Right lung (tissue), 5 donors: ENCODE results near the gene ARHGEF25. TPM values are rescaled to one million over a fixed set of nuclear protein-coding genes. Genes with fewer than 3 reads are reported as not detected.

Source experiments
- polyA plus RNA-seq, 5 donors: library from polyadenylated mRNA; unstranded; fragments of 120-200 nt; gene quantifications; one replicate each; pipeline versions ENCODE4 v1.2.1 to v1.2.3, GENCODE V29; 2013; ENCODE audit warnings: inconsistent platforms in 1 of 5, low replicate concordance in 1 of 5; ENCODE audit not compliant: insufficient read length in 5 of 5, insufficient read depth in 1 of 5

The ARHGEF25 gene
- polyA plus RNA-seq, 5 donors, result 38.6 to 50.4 (median 46.4) TPM

Other genes with a start within 250 kb of the ARHGEF25 start
- 10 to 100 TPM; 60.9 to 89.4 (median 80.8) TPM for gene R3HDM2, start 180.4 kb upstream of the ARHGEF25 start, polyA plus RNA-seq
- under 1 TPM; 0.09 to 0.29 (median 0.21) TPM for gene INHBC, start 176.7 kb upstream of the ARHGEF25 start, polyA plus RNA-seq
- 1 to 10 TPM in 2 of 5 donors, under 1 TPM in 3; 0.54 to 1.2 (median 0.90) TPM for gene INHBE, start 156.1 kb upstream of the ARHGEF25 start, polyA plus RNA-seq
- 10 to 100 TPM; 27.6 to 41.1 (median 34.5) TPM for gene GLI1, start 151.7 kb upstream of the ARHGEF25 start, polyA plus RNA-seq
- gene ARHGAP9, start 131.6 kb upstream of the ARHGEF25 start, polyA plus RNA-seq, result 1 to 10 TPM; 4.4 to 5.4 (median 5.2) TPM
- 100 to 1,000 TPM in 3 of 5 donors, 10 to 100 TPM in 2; 90.0 to 133 (median 109) TPM for gene MARS1, start 123.4 kb upstream of the ARHGEF25 start, polyA plus RNA-seq
- gene DDIT3, start 90.9 kb upstream of the ARHGEF25 start, polyA plus RNA-seq, result 10 to 100 TPM; 18.1 to 26.4 (median 19.2) TPM
- gene MBD6, start 88.6 kb upstream of the ARHGEF25 start, polyA plus RNA-seq, result 10 to 100 TPM; 55.7 to 78.7 (median 72.7) TPM
- 100 to 1,000 TPM; 149 to 169 (median 154) TPM for gene DCTN2, start 64.2 kb upstream of the ARHGEF25 start, polyA plus RNA-seq
- gene KIF5A, start 61.4 kb upstream of the ARHGEF25 start, polyA plus RNA-seq, result 1 to 10 TPM; 4.6 to 6.1 (median 5.1) TPM
- gene PIP4K2C, start 20.2 kb upstream of the ARHGEF25 start, polyA plus RNA-seq, result 10 to 100 TPM; 18.1 to 22.8 (median 20.1) TPM
- gene DTX3, start 6.6 kb upstream of the ARHGEF25 start, polyA plus RNA-seq, result 10 to 100 TPM; 52.7 to 65.6 (median 61.0) TPM
- 1 to 10 TPM in 4 of 5 donors, under 1 TPM in 1; 0.82 to 1.7 (median 1.6) TPM for gene B4GALNT1, start 21.8 kb downstream of the ARHGEF25 start, polyA plus RNA-seq
- 100 to 1,000 TPM; 194 to 241 (median 220) TPM for gene OS9, start 82.7 kb downstream of the ARHGEF25 start, polyA plus RNA-seq
- 1 to 10 TPM in 1 of 5 donors, under 1 TPM in 4; 0.27 to 1.1 (median 0.61) TPM for gene AGAP2, start 127.3 kb downstream of the ARHGEF25 start, polyA plus RNA-seq
- 10 to 100 TPM; 68.8 to 94.6 (median 79.4) TPM for gene TSPAN31, start 133.6 kb downstream of the ARHGEF25 start, polyA plus RNA-seq
- gene CDK4, start 140.9 kb downstream of the ARHGEF25 start, polyA plus RNA-seq, result 100 to 1,000 TPM; 221 to 296 (median 246) TPM
- gene MARCHF9, start 143.7 kb downstream of the ARHGEF25 start, polyA plus RNA-seq, result 10 to 100 TPM; 15.6 to 22.5 (median 19.9) TPM
- 1 to 10 TPM in 4 of 5 donors, under 1 TPM in 1; 0.99 to 2.5 (median 1.5) TPM for gene CYP27B1, start 155.6 kb downstream of the ARHGEF25 start, polyA plus RNA-seq
- 10 to 100 TPM; 26.2 to 41.1 (median 31.3) TPM for gene METTL1, start 160.7 kb downstream of the ARHGEF25 start, polyA plus RNA-seq
- 10 to 100 TPM; 15.6 to 18.6 (median 17.2) TPM for gene EEF1AKMT3, start 161.2 kb downstream of the ARHGEF25 start, polyA plus RNA-seq
- 10 to 100 TPM; 24.1 to 37.1 (median 35.6) TPM for gene TSFM, start 171.4 kb downstream of the ARHGEF25 start, polyA plus RNA-seq
- gene AVIL, start 207.3 kb downstream of the ARHGEF25 start, polyA plus RNA-seq, result 10 to 100 TPM; 10.8 to 18.6 (median 15.7) TPM
- 100 to 1,000 TPM; 256 to 312 (median 291) TPM for gene CTDSP2, start 235.3 kb downstream of the ARHGEF25 start, polyA plus RNA-seq